Measurements from ENCODE around the gene SCUBE2.
"Not testable (repeated sequence)": the region's sequence is repeated elsewhere in the genome, so short reads cannot be mapped to it uniquely, and the experiment has no call there.

The SCUBE2 gene

GRCh38 chr11:9019861-9020260 lies 71.5 kb downstream of the SCUBE2 start:
- no peak for DNase-seq (ENCODE audit: insufficient read length, low spot score)
- TF ChIP-seq PAX5 (IDR thresholded peaks at IDR 0.05; ENCODE audit: insufficient read depth, low read length, severe bottlenecking) = no peak
- TF ChIP-seq POLR2A (IDR thresholded peaks at IDR 0.05; ENCODE audit: low read depth, low read length) = no peak
- TF ChIP-seq SPI1 (IDR thresholded peaks at IDR 0.05; ENCODE audit: low read depth, low read length) = no peak
- TF ChIP-seq TAF1 (IDR thresholded peaks at IDR 0.05; ENCODE audit: low read depth, low read length) = no peak
- TF ChIP-seq POLR2AphosphoS5 (IDR thresholded peaks at IDR 0.05; ENCODE audit: low read depth, low read length) = no peak
- no peak for TF ChIP-seq POU2F2 (IDR thresholded peaks at IDR 0.05; ENCODE audit: low read depth, low read length)
- FAIRE-seq = no peak

GRCh38 chr11:9017773-9018172 lies 73.6 kb downstream of the SCUBE2 start:
- DNase-seq (ENCODE audit: insufficient read length, low spot score) (no peak), FAIRE-seq (no peak)
- TF ChIP-seq PAX5 (IDR thresholded peaks at IDR 0.05; ENCODE audit: insufficient read depth, low read length, severe bottlenecking) (no peak), POLR2A (IDR thresholded peaks at IDR 0.05; ENCODE audit: low read depth, low read length) (no peak), POLR2AphosphoS5 (IDR thresholded peaks at IDR 0.05; ENCODE audit: low read depth, low read length) (no peak), TAF1 (IDR thresholded peaks at IDR 0.05; ENCODE audit: low read depth, low read length) (no peak), SPI1 (IDR thresholded peaks at IDR 0.05; ENCODE audit: low read depth, low read length) (peak; percentile 62), POU2F2 (IDR thresholded peaks at IDR 0.05; ENCODE audit: low read depth, low read length) (no peak)

- no peak for FAIRE-seq
- TF ChIP-seq POU2F2 (IDR thresholded peaks at IDR 0.05; ENCODE audit: low read depth, low read length) (no peak), POLR2A (IDR thresholded peaks at IDR 0.05; ENCODE audit: low read depth, low read length) (no peak), SPI1 (IDR thresholded peaks at IDR 0.05; ENCODE audit: low read depth, low read length) (no peak), POLR2AphosphoS5 (IDR thresholded peaks at IDR 0.05; ENCODE audit: low read depth, low read length) (no peak), PAX5 (IDR thresholded peaks at IDR 0.05; ENCODE audit: insufficient read depth, low read length, severe bottlenecking) (no peak), TAF1 (IDR thresholded peaks at IDR 0.05; ENCODE audit: low read depth, low read length) (no peak)
- no peak for DNase-seq (ENCODE audit: insufficient read length, low spot score)
These were observed 74.3 kb downstream of the SCUBE2 start for GRCh38 chr11:9016916-9017642.

GRCh38 chr11:9015677-9016076 lies 75.7 kb downstream of the SCUBE2 start:
- no peak for TF ChIP-seq TAF1 (IDR thresholded peaks at IDR 0.05; ENCODE audit: low read depth, low read length)
- 0 out of 2 replicates have a peak, but pooled peaks have one; percentile 2 for TF ChIP-seq SPI1 (IDR thresholded peaks at IDR 0.05; ENCODE audit: low read depth, low read length)
- peak; percentile 92 for FAIRE-seq
- peak; percentile 56 for DNase-seq (ENCODE audit: insufficient read length, low spot score)

GRCh38 chr11:9014826-9015225 lies 76.6 kb downstream of the SCUBE2 start:
- DNase-seq (ENCODE audit: insufficient read length, low spot score) = no peak
- TF ChIP-seq POU2F2 (IDR thresholded peaks at IDR 0.05; ENCODE audit: low read depth, low read length) (no peak), TAF1 (IDR thresholded peaks at IDR 0.05; ENCODE audit: low read depth, low read length) (no peak), POLR2A (IDR thresholded peaks at IDR 0.05; ENCODE audit: low read depth, low read length) (no peak), POLR2AphosphoS5 (IDR thresholded peaks at IDR 0.05; ENCODE audit: low read depth, low read length) (no peak), SPI1 (IDR thresholded peaks at IDR 0.05; ENCODE audit: low read depth, low read length) (no peak), PAX5 (IDR thresholded peaks at IDR 0.05; ENCODE audit: insufficient read depth, low read length, severe bottlenecking) (no peak)
- FAIRE-seq = no peak

- no peak for FAIRE-seq
- TF ChIP-seq POU2F2 (IDR thresholded peaks at IDR 0.05; ENCODE audit: low read depth, low read length) (no peak), TAF1 (IDR thresholded peaks at IDR 0.05; ENCODE audit: low read depth, low read length) (no peak), PAX5 (IDR thresholded peaks at IDR 0.05; ENCODE audit: insufficient read depth, low read length, severe bottlenecking) (no peak), SPI1 (IDR thresholded peaks at IDR 0.05; ENCODE audit: low read depth, low read length) (no peak), POLR2A (IDR thresholded peaks at IDR 0.05; ENCODE audit: low read depth, low read length) (no peak), POLR2AphosphoS5 (IDR thresholded peaks at IDR 0.05; ENCODE audit: low read depth, low read length) (no peak)
- DNase-seq (ENCODE audit: insufficient read length, low spot score) = no peak
These were observed 78.0 kb downstream of the SCUBE2 start for GRCh38 chr11:9013373-9013772.

GRCh38 chr11:9009538-9009937 lies 81.9 kb downstream of the SCUBE2 start:
- FAIRE-seq; DNase-seq (ENCODE audit: insufficient read length, low spot score): not testable (repeated sequence)

GRCh38 chr11:9008661-9009060 lies 82.7 kb downstream of the SCUBE2 start:
- no peak for FAIRE-seq
- no peak for TF ChIP-seq POLR2A (IDR thresholded peaks at IDR 0.05; ENCODE audit: low read depth, low read length)
- no peak for TF ChIP-seq SPI1 (IDR thresholded peaks at IDR 0.05; ENCODE audit: low read depth, low read length)
- TF ChIP-seq TAF1 (IDR thresholded peaks at IDR 0.05; ENCODE audit: low read depth, low read length) = no peak
- no peak for TF ChIP-seq POLR2AphosphoS5 (IDR thresholded peaks at IDR 0.05; ENCODE audit: low read depth, low read length)
- TF ChIP-seq POU2F2 (IDR thresholded peaks at IDR 0.05; ENCODE audit: low read depth, low read length) = no peak
- no peak for TF ChIP-seq PAX5 (IDR thresholded peaks at IDR 0.05; ENCODE audit: insufficient read depth, low read length, severe bottlenecking)

GRCh38 chr11:9008011-9008550 lies 83.3 kb downstream of the SCUBE2 start:
- TF ChIP-seq POLR2AphosphoS5 (IDR thresholded peaks at IDR 0.05; ENCODE audit: low read depth, low read length) (no peak), POU2F2 (IDR thresholded peaks at IDR 0.05; ENCODE audit: low read depth, low read length) (no peak), PAX5 (IDR thresholded peaks at IDR 0.05; ENCODE audit: insufficient read depth, low read length, severe bottlenecking) (no peak), SPI1 (IDR thresholded peaks at IDR 0.05; ENCODE audit: low read depth, low read length) (no peak), TAF1 (IDR thresholded peaks at IDR 0.05; ENCODE audit: low read depth, low read length) (no peak), POLR2A (IDR thresholded peaks at IDR 0.05; ENCODE audit: low read depth, low read length) (no peak)
- DNase-seq (ENCODE audit: insufficient read length, low spot score) (no peak), FAIRE-seq (no peak)

More at GRCh38 chr11:9008661-9009060, 82.7 kb downstream of the SCUBE2 start:
- no peak for DNase-seq (ENCODE audit: insufficient read length, low spot score)

- TF ChIP-seq SPI1 (IDR thresholded peaks at IDR 0.05; ENCODE audit: low read depth, low read length) (no peak), POLR2AphosphoS5 (IDR thresholded peaks at IDR 0.05; ENCODE audit: low read depth, low read length) (no peak), POLR2A (IDR thresholded peaks at IDR 0.05; ENCODE audit: low read depth, low read length) (no peak), PAX5 (IDR thresholded peaks at IDR 0.05; ENCODE audit: insufficient read depth, low read length, severe bottlenecking) (no peak), TAF1 (IDR thresholded peaks at IDR 0.05; ENCODE audit: low read depth, low read length) (no peak), POU2F2 (IDR thresholded peaks at IDR 0.05; ENCODE audit: low read depth, low read length) (no peak)
- DNase-seq (ENCODE audit: insufficient read length, low spot score) = no peak
- no peak for FAIRE-seq
These were observed 86.3 kb downstream of the SCUBE2 start for GRCh38 chr11:9005087-9005486.

Measured in GM12891 (cell line).